Fibroblast of skin of scalp (primary cell): Measurements from ENCODE around the gene INAFM1.
A peak's percentile ranks its signal among the peaks of the same experiment; 100 is the strongest.
"Not testable (repeated sequence)": the region's sequence is repeated elsewhere in the genome, so short reads cannot be mapped to it uniquely, and the experiment has no call there.

Experiments used
- DNase-seq: peaks from one replicate; pipeline ENCODE4 v3.0.0-alpha.2; 2013

INAFM1 gene

DNA sequence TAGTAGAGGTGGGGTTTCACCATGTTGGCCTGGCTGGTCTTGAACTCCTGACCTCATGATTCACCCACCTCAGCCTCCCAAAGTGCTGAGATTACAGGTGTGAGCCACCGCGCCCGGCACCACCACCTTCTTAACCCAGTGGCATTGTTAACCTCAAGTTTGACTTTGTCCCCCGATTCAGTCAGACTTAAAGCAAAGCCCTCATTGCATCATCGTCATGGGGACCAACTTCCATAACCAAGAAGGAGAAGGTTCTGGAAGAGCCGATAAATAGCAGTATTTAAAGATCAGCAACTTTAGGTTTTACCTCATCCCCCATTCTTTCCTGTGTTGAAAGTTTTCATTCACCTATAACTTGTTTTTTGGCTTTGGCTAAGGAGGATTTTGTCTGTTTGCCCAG, 6.7 kb upstream of the INAFM1 start:
- DNase-seq, result no peak

DNA sequence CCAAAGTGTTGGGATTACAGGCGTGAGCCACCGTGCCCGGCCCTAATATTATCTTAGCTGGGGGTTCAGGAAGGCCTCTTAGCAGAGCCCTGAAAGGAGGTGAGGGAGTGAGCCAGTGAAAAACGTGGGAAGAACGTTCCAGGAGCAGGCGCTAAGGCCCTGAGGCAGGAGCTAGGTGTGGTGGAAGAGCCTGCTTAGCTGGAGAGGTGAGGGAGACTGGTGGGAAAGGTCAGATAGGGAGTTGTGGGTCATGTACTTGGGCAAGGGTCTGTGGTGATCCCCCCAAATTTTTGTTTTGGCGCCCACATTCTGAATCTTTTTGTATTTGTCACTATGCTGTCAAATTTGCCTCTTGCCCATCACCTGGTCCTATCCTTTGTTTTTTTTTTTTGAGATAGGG, 5.1 kb upstream of the INAFM1 start:
- DNase-seq, result no peak

DNA sequence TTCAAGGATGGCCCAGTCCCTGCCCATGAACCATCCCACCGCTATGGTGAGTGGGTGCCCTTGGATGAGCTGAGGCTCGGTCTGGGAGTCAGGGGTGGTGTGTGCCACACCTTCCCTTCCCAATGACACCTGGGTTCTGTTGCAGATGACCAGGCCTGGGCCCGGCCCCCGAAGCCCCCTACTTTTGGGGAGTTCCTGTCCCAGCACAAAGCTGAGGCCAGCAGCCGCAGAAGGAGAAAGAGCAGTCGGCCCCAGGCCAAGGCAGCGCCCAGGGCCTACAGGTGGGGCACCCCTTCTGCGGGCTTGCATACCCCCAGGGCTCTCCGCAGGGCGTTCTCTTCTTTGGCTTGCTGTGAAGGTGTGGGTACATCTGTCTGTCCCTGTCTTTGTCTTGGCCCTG, 4.3 kb upstream of the INAFM1 start:
- DNase-seq, result no peak

GRCh38 chr19:47271949-47272348, 2.7 kb upstream of the INAFM1 start:
- DNase-seq, result no peak

- DNase-seq, result peak; percentile 88
These were observed 2.0 kb upstream of the INAFM1 start for GRCh38 chr19:47272448-47273312.

DNA sequence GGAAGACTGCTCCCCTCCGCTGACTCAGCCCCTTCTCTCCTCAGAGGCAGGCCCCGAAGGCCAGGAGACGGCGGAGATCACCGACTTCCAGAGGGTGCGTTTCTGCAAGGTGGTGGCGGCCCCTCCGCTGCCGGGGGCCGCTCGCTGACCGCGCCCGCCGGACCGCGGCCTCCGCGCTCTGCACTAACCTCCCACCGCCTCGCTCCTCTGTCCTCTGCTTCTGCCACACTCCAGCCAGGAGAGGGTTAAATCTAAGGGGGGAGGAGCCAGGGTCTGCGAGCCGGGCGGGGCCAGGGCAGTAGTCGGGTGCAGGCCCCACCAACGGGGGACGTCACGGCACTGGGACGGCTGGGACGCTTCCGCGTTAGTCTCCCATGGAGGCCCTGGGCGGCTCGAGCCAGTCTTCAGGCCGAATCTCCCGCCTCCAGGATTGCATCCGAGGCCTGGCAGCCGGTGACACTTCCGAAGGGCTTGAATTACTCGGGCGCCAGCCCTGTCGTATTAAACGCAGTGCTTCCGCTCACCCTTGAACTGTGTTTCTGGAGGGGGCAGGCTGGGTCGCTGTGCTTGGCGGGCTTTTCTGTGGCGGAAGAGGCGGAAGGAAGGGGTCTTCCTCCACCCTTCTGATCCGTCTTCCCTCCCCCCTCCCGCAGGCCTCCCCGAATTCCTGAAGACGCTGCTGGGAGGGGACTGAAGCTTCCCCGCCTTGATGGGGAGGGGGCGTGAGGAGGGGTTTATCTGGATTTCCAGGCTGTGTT, 1.2 kb upstream of the INAFM1 start:
- DNase-seq, result peak; percentile 95

GRCh38 chr19:47274891-47275761, 441 bp downstream of the INAFM1 start:
- no peak for DNase-seq

- peak; percentile 45 for DNase-seq
These were observed 1.2 kb downstream of the INAFM1 start for GRCh38 chr19:47275791-47276461.

GRCh38 chr19:47276513-47276912, 1.8 kb downstream of the INAFM1 start:
- not testable (repeated sequence) for DNase-seq

DNA sequence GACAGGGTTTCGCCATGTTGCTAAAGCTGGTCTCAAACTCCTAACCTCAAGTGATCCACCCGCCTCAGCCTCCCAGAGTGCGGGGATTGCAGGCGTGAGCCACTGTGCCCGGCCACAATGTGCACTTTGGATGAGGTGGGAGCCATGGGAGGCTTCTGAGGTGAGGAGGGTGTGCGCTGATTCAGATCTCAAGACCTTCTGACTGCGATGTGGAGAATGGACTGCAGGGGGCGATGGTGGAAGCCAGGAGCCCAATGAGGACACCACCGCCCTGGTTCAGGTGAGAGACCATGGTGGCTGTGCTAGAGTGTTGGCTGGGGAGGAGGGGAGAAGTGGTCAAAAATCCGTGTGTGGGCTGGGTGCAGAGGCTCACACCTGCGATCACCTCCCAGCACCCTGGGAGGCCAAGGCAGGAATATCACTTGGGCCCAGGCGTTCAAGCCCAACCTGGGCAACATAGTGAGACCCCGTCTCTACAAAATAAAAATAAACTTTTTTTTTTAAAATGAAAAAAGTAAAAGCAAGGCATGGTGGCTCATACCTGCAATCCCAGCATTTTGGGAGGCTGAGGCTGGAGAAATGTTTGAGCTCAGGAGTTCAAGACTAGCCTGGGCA, 5.6 kb downstream of the INAFM1 start:
- peak; percentile 38 for DNase-seq

GRCh38 chr19:47283405-47284059, 8.8 kb downstream of the INAFM1 start:
- no peak for DNase-seq

DNA sequence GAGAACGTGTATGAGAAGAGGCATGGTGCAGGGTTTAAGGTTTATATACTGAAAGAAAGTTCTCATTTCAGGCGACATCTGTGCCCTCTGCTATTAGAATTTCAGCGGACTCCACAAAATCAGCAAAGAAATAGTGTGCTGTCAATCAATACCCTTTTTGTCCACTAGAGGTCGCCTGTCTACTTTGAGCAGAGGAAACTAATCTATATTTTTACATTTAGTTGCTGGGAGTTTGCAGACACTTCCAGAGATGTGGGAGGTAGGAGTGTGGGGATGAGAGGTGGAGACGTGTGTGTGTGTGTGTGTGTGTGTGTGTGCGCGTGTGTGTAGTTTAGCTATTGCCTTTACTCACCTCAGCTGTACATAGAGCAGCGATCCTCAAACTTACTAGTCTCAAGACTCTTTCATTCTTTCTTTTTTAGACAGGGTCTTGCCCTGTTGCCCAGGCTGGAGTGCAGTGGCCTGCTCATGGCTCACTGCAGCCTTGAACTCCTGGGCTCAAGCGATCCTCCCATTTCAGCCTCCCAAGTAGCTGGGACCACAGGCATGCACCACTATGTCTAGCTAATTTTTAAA, 9.7 kb downstream of the INAFM1 start:
- DNase-seq, result peak; percentile 70

DNA sequence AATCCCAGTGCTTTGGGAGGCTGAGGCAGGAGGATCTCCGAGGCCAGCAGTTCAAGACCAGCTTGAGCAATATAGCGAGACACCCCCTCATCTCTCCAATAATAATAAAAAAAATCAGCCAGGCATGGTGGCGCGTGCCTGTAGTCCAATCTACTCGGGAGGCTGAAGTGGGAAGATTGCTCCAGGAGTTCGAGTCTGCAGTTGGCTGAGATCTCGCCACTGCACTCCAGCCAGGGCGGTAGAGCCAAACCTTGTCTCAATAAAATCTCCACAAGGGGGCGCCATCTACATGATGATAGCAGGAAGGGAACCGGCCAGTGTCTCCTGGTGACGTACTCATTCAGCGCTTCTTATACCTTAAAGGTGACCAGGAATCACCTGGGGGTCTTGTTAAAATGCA, 21.4 kb downstream of the INAFM1 start:
- DNase-seq, result peak; percentile 79

GRCh38 chr19:47300867-47301266, 26.2 kb downstream of the INAFM1 start:
- DNase-seq, result not testable (repeated sequence)

DNA sequence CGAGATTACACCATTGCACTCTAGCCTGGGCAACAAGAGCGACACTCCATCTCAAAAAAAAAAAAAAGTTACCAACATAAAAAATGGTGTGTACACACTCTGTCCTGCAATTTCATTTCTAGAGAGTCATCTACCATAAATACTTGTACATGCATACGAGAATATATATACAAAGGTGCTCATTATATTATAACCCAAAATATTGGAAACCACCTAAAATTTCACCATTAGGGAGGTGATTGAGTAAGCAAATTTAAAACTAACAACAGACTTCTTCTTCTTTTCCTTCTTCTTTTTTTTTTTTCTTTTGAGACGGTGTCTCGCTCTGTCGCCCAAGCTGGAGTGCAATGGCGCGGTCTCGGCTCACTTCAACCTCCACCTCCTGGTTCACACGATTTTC, 27.6 kb downstream of the INAFM1 start:
- DNase-seq, result no peak

- DNase-seq, result no peak
These were observed 29.3 kb downstream of the INAFM1 start for GRCh38 chr19:47303966-47304365.

DNA sequence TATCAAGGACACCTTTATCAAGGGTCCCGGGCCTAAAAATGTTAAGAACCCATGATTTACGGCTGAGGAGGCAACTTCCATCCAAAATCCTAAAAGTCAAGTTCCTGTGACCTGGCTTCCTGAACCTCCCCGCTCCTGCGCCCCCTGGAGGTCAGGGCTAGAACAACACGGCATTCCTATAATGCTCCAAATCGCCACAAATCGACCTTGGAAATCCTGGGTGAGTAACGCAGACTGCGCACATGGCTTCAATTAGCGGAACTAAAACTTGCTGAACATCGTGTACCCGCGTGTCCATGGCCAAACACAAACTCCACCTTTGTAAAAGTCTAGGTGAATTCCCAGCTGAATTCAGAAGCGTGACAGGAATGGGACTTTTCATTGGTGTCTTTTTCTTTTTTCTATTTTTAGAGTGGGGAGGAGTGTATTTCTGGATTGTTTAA, 30.6 kb downstream of the INAFM1 start:
- peak; percentile 83 for DNase-seq

DNA sequence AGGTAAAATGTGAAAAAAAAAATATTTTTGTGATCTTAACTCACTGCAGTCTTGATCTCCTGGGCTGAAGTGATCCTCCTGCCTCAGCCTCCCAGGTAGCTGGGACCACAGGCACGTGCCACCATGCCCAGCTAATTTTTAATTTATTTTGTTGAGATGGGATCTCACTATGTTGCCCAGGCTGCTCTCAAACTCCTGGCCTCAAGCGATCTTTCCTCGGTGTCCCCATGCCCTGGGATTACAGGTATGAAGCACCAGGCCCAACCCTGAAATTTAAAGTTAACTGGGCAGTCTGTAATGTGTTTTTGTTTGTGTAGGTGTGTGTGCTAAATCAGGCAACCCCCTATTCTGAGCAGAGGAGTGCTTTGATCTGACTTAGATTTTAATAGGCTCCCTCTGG, 31.6 kb downstream of the INAFM1 start:
- no peak for DNase-seq

DNA sequence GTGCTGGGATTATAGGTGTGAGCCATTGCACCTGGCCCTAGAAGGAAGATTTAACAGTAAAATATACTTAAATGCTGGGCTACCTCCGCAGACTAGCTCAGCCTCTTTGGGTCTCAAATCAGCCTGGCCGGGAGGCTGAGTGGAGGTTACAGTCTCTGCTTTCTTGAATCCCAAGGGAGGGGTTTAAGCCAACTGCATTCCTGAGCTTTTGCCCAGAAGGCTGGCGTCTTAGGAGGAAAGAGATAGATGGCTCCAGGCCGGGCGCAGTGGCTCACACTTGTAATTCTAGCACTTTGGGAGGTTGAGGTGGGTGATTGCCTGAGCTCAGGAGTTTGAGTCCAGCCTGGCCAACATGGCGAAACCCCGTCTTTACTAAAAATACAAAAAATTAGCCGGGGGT, 34.4 kb downstream of the INAFM1 start:
- peak; percentile 60 for DNase-seq

GRCh38 chr19:47309608-47310007, 34.9 kb downstream of the INAFM1 start, which contains the start of gene C5AR1:
Gene C5AR1 (plus strand): TSS chr19:47309861. CDS start chr19:47309896, 35 bp downstream.
- no peak for DNase-seq

- DNase-seq, result no peak
These were observed 35.6 kb downstream of the INAFM1 start for GRCh38 chr19:47310323-47310722.
